Colonic mucosa (tissue), 4 donors: Measurements from ENCODE around the gene MAD1L1. TPM values are rescaled to one million over a fixed set of nuclear protein-coding genes. Genes with fewer than 3 reads are reported as not detected.

Experiments used
- DNase-seq: peaks from one replicate; pipeline ENCODE4 v3.0.0-alpha.2; 2020
- H3K27ac ChIP-seq: fragments of 200-600 bp; one replicate; pipeline ENCODE4 v1.8.0; 2021
- H3K27me3 ChIP-seq: fragments of 200-600 bp; one replicate; pipeline ENCODE4 v1.8.0; 2021
- H3K36me3 ChIP-seq: fragments of 200-600 bp; one replicate; pipeline ENCODE4 v1.8.0; 2021
- H3K4me1 ChIP-seq: fragments of 200-600 bp; one replicate; pipeline ENCODE4 v1.8.0; 2021; ENCODE audit warnings: mild to moderate bottlenecking
- H3K4me3 ChIP-seq: fragments of 200-600 bp; one replicate; pipeline ENCODE4 v1.8.0; 2021
- H3K9ac ChIP-seq, 2 donors: one replicate each; pipeline ENCODE4 v1.7.0; 2013; ENCODE audit warnings: control low read depth in 2 of 2, low read depth in 2 of 2, low read length in 2 of 2
- H3K9me3 ChIP-seq: fragments of 200-600 bp; one replicate; pipeline ENCODE4 v1.8.0; 2021
- CTCF ChIP-seq: fragments of 200-600 bp; IDR thresholded peaks from one replicate; pipeline ENCODE4 v1.8.0; 2022; ENCODE audit warnings: antibody characterized with exemption, mild to moderate bottlenecking
- intact Hi-C: fragments of 100-400 bp; cut with DNase I; formaldehyde crosslinking; loops from one replicate; pipeline ENCODE4 v1.14.1; 2022
- total RNA-seq, 2 donors: library from RNA; stranded (reverse); fragmentation: NEBNext Ultra II Directional in 1 of 2; extraction: Animal tissue kit (Norgen Biotek cat#: 25700) in 1 of 2; gene quantifications; one replicate each; pipeline ENCODE4 v1.2.1, GENCODE V29; 2021
- donor health status: healthy.
- donor health status: DM: no; HTN: no; CAD: no.
- donor health status: DM: no; HTN: no; CAD: no.

MAD1L1 gene
- total RNA-seq, 2 donors from 2014 or later = 18.2 to 47.0 TPM

- Histone ChIP-seq H3K27me3 (no peaks in the 10 kb centered on the region), H3K36me3 (no peaks in the 10 kb centered on the region), H3K27ac (no peak overlapping the region), H3K4me1 (no peaks in the 10 kb centered on the region), H3K9me3 (no peaks in the 10 kb centered on the region), H3K9ac (no peak overlapping the region), H3K4me3 (no peak overlapping the region)
- DNase-seq = no peak
- TF ChIP-seq CTCF = no peak
- intact Hi-C loops = no loop called here
Observed at GRCh38 chr7:2219606-2220005, 13.1 kb downstream of the MAD1L1 start.

- H3K4me1 ChIP-seq = no peaks in the 10 kb centered on the region
- H3K27me3 ChIP-seq = no peaks in the 10 kb centered on the region
- no peaks in the 10 kb centered on the region for H3K9me3 ChIP-seq
- H3K36me3 ChIP-seq = no peaks in the 10 kb centered on the region
- intact Hi-C loops = no loop called here
- no peak overlapping the region for H3K4me3 ChIP-seq
- TF ChIP-seq CTCF = no peak
- no peak for DNase-seq
- no peak overlapping the region for H3K9ac ChIP-seq
- H3K27ac ChIP-seq = no peak overlapping the region
Observed at GRCh38 chr7:2219136-2219535, 13.6 kb downstream of the MAD1L1 start.

- intact Hi-C loops = no loop called here
- Histone ChIP-seq H3K9ac (no peak overlapping the region), H3K4me3 (no peak overlapping the region), H3K9me3 (no peaks in the 10 kb centered on the region), H3K27ac (no peak overlapping the region), H3K27me3 (no peaks in the 10 kb centered on the region), H3K4me1 (no peaks in the 10 kb centered on the region), H3K36me3 (no peaks in the 10 kb centered on the region)
- no peak for TF ChIP-seq CTCF
- no peak for DNase-seq
Observed at GRCh38 chr7:2218444-2218785, 14.3 kb downstream of the MAD1L1 start.

GRCh38 chr7:2217716-2218443 lies 14.9 kb downstream of the MAD1L1 start:
- Histone ChIP-seq H3K4me1 (no peaks in the 10 kb centered on the region), H3K9ac (no peak overlapping the region), H3K27me3 (no peaks in the 10 kb centered on the region), H3K36me3 (no peaks in the 10 kb centered on the region), H3K9me3 (no peaks in the 10 kb centered on the region), H3K27ac (no peak overlapping the region), H3K4me3 (no peak overlapping the region)
- TF ChIP-seq CTCF = no peak
- DNase-seq = no peak
- intact Hi-C loops = no loop called here

GRCh38 chr7:2217206-2217605 lies 15.5 kb downstream of the MAD1L1 start:
- Histone ChIP-seq H3K4me1 (no peaks in the 10 kb centered on the region), H3K27ac (no peak overlapping the region), H3K9me3 (no peaks in the 10 kb centered on the region), H3K36me3 (no peaks in the 10 kb centered on the region), H3K9ac (no peak overlapping the region), H3K4me3 (no peak overlapping the region), H3K27me3 (no peaks in the 10 kb centered on the region)
- intact Hi-C loops = no loop called here
- no peak for TF ChIP-seq CTCF
- DNase-seq = no peak
